ENCODE results near the gene CD55. TPM values are rescaled to one million over a fixed set of nuclear protein-coding genes. Genes with fewer than 3 reads are reported as not detected.

Gene CD55
- total and polyA plus RNA-seq, 2 of the 8 experiments (the other 6 are each of a cell fraction or from before 2014, with no cell fraction given): 20.1 to 22.8 TPM

- POLR2A ChIA-PET (ENCODE audit: partially characterized antibody): interaction anchor here (1.5 to 1.9 kb wide), 2 partner anchors 8 to 12 kb away, joined by 4 to 5 read pairs; no protein-coding TSS in a partner anchor
- Histone ChIP-seq H3K4me2 (ENCODE audit: insufficient read depth in 1 of 2, low read depth in 2 of 2, low read length in 2 of 2) (no peak overlapping the region), H2BK20ac (ENCODE audit: low read length) (no peak overlapping the region)
Measured at GRCh38 chr1:207305489-207305873, 16.0 kb upstream of the CD55 start.

More at GRCh38 chr1:207305489-207305873, 16.0 kb upstream of the CD55 start:
- H2BK15ac ChIP-seq (ENCODE audit: low read length): no peak overlapping the region
- no peak overlapping the region for H2BK120ac ChIP-seq (replicated peaks; ENCODE audit: low read depth, low read length)
- CTCF ChIA-PET (ENCODE audit: partially characterized antibody): interaction anchor here (0.9 kb wide), 1 partner anchor 15 kb away, joined by 3 read pairs; no protein-coding TSS in a partner anchor
- DNase-seq (ENCODE audit: low read depth in 1 of 2, low spot score in 2 of 2) (no peak), FAIRE-seq (no peak)
- no peak overlapping the region for H2BK12ac ChIP-seq (ENCODE audit: low read depth, low read length)
- H4K5ac ChIP-seq (ENCODE audit: insufficient read length, low read depth, low read length): no peak overlapping the region
- no peak overlapping the region for H3K9ac ChIP-seq (replicated peaks in 1 of 4; ENCODE audit: extremely low read depth in 1 of 4, low read depth in 3 of 4, low read length in 3 of 4)
- no peaks in the 10 kb centered on the region for H3K79me2 ChIP-seq (ENCODE audit: control insufficient read depth in 1 of 2, insufficient read depth in 2 of 2, low read length in 2 of 2)
- no peaks in the 10 kb centered on the region for H3K9me3 ChIP-seq (ENCODE audit: insufficient read depth in 2 of 2, low read depth in 1 of 2, low read length in 1 of 2)
- H3K23me2 ChIP-seq (ENCODE audit: low read depth, low read length): no peaks in the 10 kb centered on the region
- no peaks in the 10 kb centered on the region for H3K36me3 ChIP-seq (ENCODE audit: control insufficient read depth in 2 of 4, insufficient read depth in 4 of 4, low read length in 3 of 4)
- H3K27ac ChIP-seq (ENCODE audit: low read depth, low read length): no peak overlapping the region
- no peak for TF ChIP-seq CHD1 (IDR thresholded peaks at IDR 0.05; ENCODE audit: low read depth, low read length)
- H4K8ac ChIP-seq (ENCODE audit: extremely low read depth, insufficient read depth, low read length): no peak overlapping the region
- no peak overlapping the region for H2AFZ ChIP-seq (ENCODE audit: low read length)
- no peak overlapping the region for H4K91ac ChIP-seq (replicated peaks; ENCODE audit: insufficient read length, low read length)
- H3K27me3 ChIP-seq (replicated peaks in 1 of 4; ENCODE audit: control insufficient read depth in 3 of 4, extremely low read depth in 1 of 4, insufficient read depth in 3 of 4, low read length in 3 of 4): no peaks in the 10 kb centered on the region
- peaks cover 2 to 8% (median 6%) of the 10 kb centered on the region in 4 experiments; a peak in 5 of 7 replicates for H3K4me1 ChIP-seq (replicated peaks in 1 of 4; ENCODE audit: control insufficient read depth in 3 of 4, insufficient read depth in 4 of 4, low read length in 3 of 4)
- no peak overlapping the region for H3K4me3 ChIP-seq (ENCODE audit: extremely low read depth in 1 of 4, insufficient read depth in 2 of 4, low read depth in 3 of 4, low read length in 4 of 4)
- H3K14ac ChIP-seq (ENCODE audit: insufficient read length): no peak overlapping the region
- H3K79me1 ChIP-seq (ENCODE audit: low read depth, low read length): no peaks in the 10 kb centered on the region
- no peak overlapping the region for H3K4ac ChIP-seq (replicated peaks; ENCODE audit: insufficient read length, low read depth, low read length)
- no peaks in the 10 kb centered on the region for H4K20me1 ChIP-seq (replicated peaks in 1 of 2; ENCODE audit: control insufficient read depth in 1 of 2, insufficient read depth in 2 of 2, low read length in 2 of 2)
- H2BK5ac ChIP-seq (ENCODE audit: low read depth, low read length): no peak overlapping the region
- H2AK5ac ChIP-seq (ENCODE audit: low read depth, low read length): no peak overlapping the region
- no peak overlapping the region for H3K18ac ChIP-seq (ENCODE audit: extremely low read depth, low read length)
- H3K23ac ChIP-seq (ENCODE audit: insufficient read length): no peak overlapping the region
- no peak overlapping the region for H3K56ac ChIP-seq (replicated peaks; ENCODE audit: insufficient read length, low read depth, low read length)
- WGBS, 2 experiments (ENCODE audit: extremely low coverage in 1 of 2, insufficient coverage in 1 of 2, insufficient read length in 1 of 2, insufficient replicate concordance in 2 of 2, low coverage in 1 of 2, low lambda C conversion rate in 2 of 2, missing lambda C conversion rate in 1 of 2): 91% methylated on average over 6 of the region's 6 CpGs; no CpG with 5 or more reads in 1 of the 2 experiments
